Regular cardiac myocyte (primary cell): ENCODE data around the gene ANKRD12. TPM values are rescaled to one million over a fixed set of nuclear protein-coding genes. Genes with fewer than 3 reads are reported as not detected.

Experiments
- total RNA-seq: library from RNA; depleted of rRNA; stranded (reverse); fragments of >200 nt; gene quantifications from 2 replicates; pipeline ENCODE4 v1.2.3, GENCODE V29; 2014

The ANKRD12 gene
- 33.7 and 92.7 TPM in 2 replicates for total RNA-seq

DNA sequence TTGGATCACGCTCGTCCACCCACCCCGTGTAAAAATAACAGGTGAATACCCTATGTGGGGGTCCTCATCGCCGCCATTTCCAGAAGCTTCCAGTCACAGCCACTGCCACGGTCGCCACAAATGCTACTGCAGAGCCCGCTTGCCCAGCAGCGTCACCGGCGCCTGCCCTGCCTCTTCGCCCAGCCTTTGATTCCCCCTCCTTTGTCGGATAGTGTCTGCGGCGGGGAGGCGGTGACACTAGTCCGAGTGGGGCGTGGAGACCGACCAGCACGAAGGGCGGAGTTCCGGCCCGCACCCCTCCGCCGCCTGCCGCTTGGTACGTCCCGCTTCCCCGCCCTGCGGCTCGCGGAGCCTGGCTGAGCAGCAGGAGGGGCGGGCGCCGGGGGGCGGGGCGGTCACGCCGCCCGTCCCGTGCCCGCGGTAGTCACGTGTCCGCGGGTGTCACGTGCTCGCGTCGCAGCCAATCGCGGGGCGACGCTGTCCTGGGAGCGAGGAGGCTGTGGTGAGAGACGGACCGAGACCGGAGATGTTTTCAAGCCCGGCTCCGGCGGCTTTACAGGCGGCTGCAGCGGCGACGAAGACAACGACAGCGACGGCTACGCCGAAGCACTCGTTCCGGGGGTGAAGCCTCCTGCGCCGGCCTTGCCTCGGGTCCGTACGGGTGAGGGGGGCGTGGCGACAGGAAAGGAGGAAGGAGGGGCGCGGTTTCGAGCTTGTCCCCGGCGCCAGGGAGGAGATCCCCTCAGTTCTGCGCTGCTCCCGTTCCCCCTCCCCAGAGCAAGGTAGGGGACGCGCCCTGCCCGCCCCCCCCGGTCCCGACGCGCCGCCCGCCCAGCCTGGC is at the start of gene ANKRD12:
ANKRD12 (plus strand) TSS at position 467 of the 841 bp plus-strand sequence. CDS start 45,652 bp downstream, outside the sequence.

DNA sequence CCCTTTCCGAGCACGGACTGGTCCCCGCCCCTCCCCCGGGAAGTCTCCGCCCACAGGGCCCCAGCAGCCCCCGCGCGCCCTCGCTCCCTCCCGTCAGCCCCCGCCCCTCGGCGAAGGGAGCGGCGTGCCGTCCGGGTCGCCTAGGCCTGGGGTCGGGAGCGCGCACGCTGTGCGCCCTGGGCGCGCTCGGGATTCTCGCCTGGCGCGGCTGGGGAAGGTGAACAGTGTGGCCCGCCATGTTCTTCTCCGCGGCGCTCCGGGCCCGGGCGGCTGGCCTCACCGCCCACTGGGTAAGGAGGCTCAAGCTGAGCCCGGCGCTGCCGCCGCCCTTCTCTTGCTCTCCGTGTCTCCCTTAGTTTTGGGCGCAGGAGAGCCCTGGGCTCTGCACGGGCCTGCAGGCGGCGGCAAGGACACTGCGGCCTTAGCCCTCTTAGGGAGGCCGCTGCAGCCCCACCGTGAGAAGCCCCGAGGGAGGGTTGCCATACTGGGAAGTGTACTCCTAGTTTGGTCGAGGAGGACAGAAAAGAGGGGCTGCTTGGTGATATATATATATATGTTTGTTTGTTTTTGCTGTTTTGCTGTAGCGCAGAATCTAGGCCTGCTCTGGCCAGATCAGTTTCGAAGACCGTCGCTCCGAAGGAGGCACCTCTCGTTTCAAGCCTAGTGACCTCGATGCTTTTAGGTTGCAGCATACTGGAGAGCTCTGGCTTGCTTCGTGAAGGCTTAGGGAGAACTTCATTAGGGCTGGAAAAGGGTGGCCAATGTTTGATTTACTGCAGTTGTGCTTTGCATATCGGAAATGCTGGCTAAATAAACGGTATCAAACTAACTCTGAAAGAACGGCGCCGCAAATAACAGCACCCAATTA is 33.8 kb upstream of the ANKRD12 start, which contains the start of gene NDUFV2:
NDUFV2 (plus strand) TSS at position 192 of the 868 bp plus-strand sequence; CDS start at position 237, 45 bp downstream.

GRCh38 chr18:9334329-9334972 is 197.9 kb downstream of the ANKRD12 start, which contains the start of gene TWSG1:
Gene TWSG1 (plus strand): TSS chr18:9334773. CDS start chr18:9337230, 2,457 bp downstream.

Other genes starting within 250 kb of the ANKRD12 start
- 96.4 and 137 TPM in 2 replicates for gene NDUFV2, start 34.1 kb upstream of the ANKRD12 start, total RNA-seq
- 101 and 160 TPM in 2 replicates for gene TWSG1, start 198.0 kb downstream of the ANKRD12 start, total RNA-seq